GM21367 (cell line): ENCODE results near the gene GMCL1.
"Not testable (repeated sequence)": the region's sequence is repeated elsewhere in the genome, so short reads cannot be mapped to it uniquely, and the experiment has no call there.

Experiments
- ATAC-seq: cut with Tn5 transposase; IDR thresholded peaks from one replicate; pipeline ENCODE4 v1.9.1; 2021; ENCODE audit not compliant: unreplicated experiment

Gene GMCL1

GRCh38 chr2:69807821-69808540, 21.5 kb upstream of the GMCL1 start:
- no peak for ATAC-seq

GRCh38 chr2:69810550-69810949, 18.9 kb upstream of the GMCL1 start:
- no peak for ATAC-seq

GRCh38 chr2:69811018-69811417, 18.4 kb upstream of the GMCL1 start:
- ATAC-seq: no peak

GRCh38 chr2:69811591-69811990, 17.9 kb upstream of the GMCL1 start:
- no peak for ATAC-seq

GRCh38 chr2:69815717-69816116, 13.7 kb upstream of the GMCL1 start:
- ATAC-seq: no peak

GRCh38 chr2:69816923-69817542, 12.4 kb upstream of the GMCL1 start:
- ATAC-seq: no peak

GRCh38 chr2:69817729-69818501, 11.5 kb upstream of the GMCL1 start:
- no peak for ATAC-seq

- no peak for ATAC-seq
Observed at GRCh38 chr2:69827796-69828540, 1.5 kb upstream of the GMCL1 start.

- peak; percentile 7 for ATAC-seq
Observed at GRCh38 chr2:69828938-69829255, 563 bp upstream of the GMCL1 start.

GRCh38 chr2:69830045-69830905, 815 bp downstream of the GMCL1 start:
- peak; percentile 20 for ATAC-seq

GRCh38 chr2:69830906-69831241, 1.4 kb downstream of the GMCL1 start:
- ATAC-seq: not testable (repeated sequence)

GRCh38 chr2:69831354-69831905, 2.0 kb downstream of the GMCL1 start:
- no peak for ATAC-seq

GRCh38 chr2:69833752-69834151, 4.3 kb downstream of the GMCL1 start:
- no peak for ATAC-seq

GRCh38 chr2:69835666-69836065, 6.2 kb downstream of the GMCL1 start:
- no peak for ATAC-seq

- no peak for ATAC-seq
Observed at GRCh38 chr2:69836316-69836715, 6.9 kb downstream of the GMCL1 start.

GRCh38 chr2:69837533-69837932, 8.1 kb downstream of the GMCL1 start:
- ATAC-seq: no peak

- no peak for ATAC-seq
Observed at GRCh38 chr2:69843993-69844392, 14.5 kb downstream of the GMCL1 start.

GRCh38 chr2:69844560-69844959, 15.1 kb downstream of the GMCL1 start:
- ATAC-seq: no peak

GRCh38 chr2:69846182-69847067, 17.0 kb downstream of the GMCL1 start:
- ATAC-seq: no peak
